KBM-7 (cell line): Measurements from ENCODE around the gene STATH.
"Not testable (repeated sequence)": the region's sequence is repeated elsewhere in the genome, so short reads cannot be mapped to it uniquely, and the experiment has no call there.

Experiments used
- DNase-seq: peaks from one replicate; pipeline ENCODE4 v3.0.0-alpha.2; 2015
- in situ Hi-C: fragments of 300-500 bp; cut with MboI; formaldehyde crosslinking; loops from 2 replicates; pipeline ENCODE4 v1.14.3; 2020; ENCODE audit warnings: low sequenced_read_pairs, low pct_unique_long_range_greater_than_20kb, mixed read lengths

STATH gene

DNA sequence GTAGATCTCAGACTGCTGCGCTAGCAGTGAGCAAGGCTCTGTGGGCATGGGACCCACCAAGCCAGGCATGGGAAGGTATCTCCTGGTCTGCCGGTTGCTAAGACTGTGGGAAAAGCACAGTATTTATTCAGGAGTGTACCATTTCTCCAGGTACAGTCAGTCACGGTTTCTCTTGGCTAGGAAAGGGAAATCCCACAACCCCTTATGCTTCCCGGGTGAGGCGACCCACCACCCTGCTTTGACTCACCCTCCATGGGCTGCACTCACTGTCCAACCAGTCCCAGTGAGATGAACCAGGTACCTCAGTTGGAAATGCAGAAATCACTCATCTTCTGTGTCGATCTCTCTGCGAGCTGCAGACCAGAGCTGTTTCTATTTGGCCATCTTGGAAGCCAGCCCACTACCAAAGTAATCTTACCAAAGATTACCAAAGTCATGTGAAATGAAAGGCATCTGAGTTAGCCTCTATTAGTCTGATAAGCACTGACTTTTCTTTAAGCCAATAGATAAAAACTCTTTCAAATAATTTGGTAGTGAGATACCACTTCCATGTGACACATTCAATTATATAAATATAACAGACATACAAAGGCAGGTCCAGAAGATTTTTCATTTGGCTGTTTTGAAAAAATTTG is 46.0 kb downstream of the STATH start:
- in situ Hi-C loops: no loop called here
- DNase-seq: no peak

- in situ Hi-C loops, DNase-seq: not testable (repeated sequence)
Observed at GRCh38 chr4:70050138-70050537, 54.4 kb downstream of the STATH start, which contains the start of gene HTN1. Gene HTN1, plus strand, starts transcription at chr4:70050438. Its CDS starts 2,639 bp downstream, at chr4:70053077.
